Activated CD4-positive, CD25-positive, alpha-beta regulatory T cell treated with anti-CD3 and anti-CD28 coated beads, Interleukin-2, amount 50 U/mL, for 72 hours (primary cell): ENCODE measurements around the gene KRT78.

Source experiments
- DNase-seq: peaks from one replicate; pipeline ENCODE4 v3.0.0; 2021

KRT78 gene

GRCh38 chr12:52822771-52823510 lies 25.9 kb downstream of the KRT78 start:
- DNase-seq: no peak

- DNase-seq: no peak
These were observed 26.8 kb downstream of the KRT78 start for GRCh38 chr12:52821826-52822660.

- no peak for DNase-seq
These were observed 27.6 kb downstream of the KRT78 start for GRCh38 chr12:52821071-52821730.

- no peak for DNase-seq
These were observed 28.3 kb downstream of the KRT78 start for GRCh38 chr12:52820521-52820920.

DNA sequence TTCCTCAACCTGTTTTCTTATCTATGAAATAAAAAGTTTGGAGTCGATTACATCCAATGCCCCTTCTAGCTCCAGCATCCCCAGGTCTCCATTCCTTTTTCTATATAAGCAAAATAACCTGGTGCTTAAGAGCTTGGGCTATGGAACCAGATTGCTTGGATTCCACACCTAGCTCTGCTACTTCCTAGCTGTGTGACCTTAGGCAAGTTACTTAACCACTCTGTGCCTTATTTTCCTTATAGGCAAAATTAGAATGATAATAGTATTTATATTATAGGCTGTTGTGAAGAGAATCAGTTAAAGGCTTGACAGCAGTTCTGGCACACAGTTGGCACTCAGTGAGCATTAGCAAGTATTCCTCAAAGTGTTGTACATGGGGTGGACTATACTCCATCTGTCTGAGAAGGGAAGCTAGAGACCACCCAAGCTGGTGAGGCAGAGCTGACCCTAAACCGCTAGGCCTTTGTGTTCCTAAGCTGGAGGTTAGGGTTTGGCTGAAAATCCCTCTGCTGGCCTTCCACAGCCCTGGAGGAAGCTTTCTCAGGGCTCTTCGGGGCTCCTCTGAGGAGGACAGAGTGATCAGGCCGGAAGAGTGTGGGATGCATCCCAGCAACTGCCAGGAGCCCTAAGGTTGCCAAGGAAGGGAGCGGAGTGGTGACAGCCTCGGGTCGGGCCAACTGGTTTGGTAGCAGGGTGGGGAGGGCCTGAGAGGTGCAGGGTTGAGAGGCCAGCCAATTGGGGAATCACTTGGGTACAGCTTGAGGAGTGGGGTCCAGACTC lies 28.9 kb downstream of the KRT78 start:
- DNase-seq: no peak

DNA sequence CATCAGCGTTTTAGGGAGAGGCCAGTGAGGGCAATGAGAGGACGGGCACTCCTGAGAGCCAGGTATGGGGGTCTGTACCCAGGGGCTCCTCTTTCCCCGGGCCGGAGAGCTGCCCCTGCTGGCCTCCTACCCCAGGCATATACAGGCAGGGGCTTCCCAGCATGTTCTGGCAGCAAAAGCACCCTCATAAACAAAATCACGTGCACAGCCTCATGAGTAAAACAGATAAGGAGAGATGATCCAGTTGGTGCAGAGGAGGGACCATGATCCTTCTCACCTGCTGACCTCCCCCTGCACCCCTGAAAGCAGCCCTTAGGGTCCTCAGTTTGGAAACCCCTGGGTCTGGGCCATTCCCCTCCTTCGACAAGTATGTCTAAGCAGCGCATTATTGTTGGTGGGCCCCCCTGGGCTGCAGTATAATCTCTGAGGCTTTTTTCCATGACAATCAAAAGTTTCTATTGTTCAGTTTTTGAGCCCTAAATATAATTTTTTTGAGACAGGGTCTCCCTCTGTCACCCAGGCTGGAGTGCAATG lies 29.8 kb downstream of the KRT78 start:
- DNase-seq: no peak

DNA sequence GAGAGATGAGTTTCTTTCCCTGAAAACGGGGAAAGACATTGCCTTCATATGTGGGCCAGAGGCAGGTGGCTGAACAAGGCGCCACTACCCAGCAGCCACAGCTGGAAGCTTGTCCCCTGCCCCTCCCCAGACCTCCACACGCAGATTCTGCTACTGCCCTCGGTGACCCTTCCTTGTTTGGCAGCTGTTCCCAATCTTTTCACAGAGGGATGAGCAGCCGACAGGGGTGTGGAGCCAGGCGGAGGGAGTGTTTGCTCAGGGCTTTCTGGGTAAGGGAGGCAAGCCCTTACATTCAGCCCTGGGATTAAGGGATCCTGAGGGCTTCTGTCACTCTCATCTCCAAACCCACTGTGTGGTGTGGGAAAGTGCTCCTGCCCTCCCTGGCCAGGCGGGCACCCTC lies 30.4 kb downstream of the KRT78 start:
- DNase-seq: no peak

- DNase-seq: no peak
These were observed 31.0 kb downstream of the KRT78 start for GRCh38 chr12:52817699-52818238.

- no peak for DNase-seq
These were observed 31.6 kb downstream of the KRT78 start for GRCh38 chr12:52817003-52817698.

DNA sequence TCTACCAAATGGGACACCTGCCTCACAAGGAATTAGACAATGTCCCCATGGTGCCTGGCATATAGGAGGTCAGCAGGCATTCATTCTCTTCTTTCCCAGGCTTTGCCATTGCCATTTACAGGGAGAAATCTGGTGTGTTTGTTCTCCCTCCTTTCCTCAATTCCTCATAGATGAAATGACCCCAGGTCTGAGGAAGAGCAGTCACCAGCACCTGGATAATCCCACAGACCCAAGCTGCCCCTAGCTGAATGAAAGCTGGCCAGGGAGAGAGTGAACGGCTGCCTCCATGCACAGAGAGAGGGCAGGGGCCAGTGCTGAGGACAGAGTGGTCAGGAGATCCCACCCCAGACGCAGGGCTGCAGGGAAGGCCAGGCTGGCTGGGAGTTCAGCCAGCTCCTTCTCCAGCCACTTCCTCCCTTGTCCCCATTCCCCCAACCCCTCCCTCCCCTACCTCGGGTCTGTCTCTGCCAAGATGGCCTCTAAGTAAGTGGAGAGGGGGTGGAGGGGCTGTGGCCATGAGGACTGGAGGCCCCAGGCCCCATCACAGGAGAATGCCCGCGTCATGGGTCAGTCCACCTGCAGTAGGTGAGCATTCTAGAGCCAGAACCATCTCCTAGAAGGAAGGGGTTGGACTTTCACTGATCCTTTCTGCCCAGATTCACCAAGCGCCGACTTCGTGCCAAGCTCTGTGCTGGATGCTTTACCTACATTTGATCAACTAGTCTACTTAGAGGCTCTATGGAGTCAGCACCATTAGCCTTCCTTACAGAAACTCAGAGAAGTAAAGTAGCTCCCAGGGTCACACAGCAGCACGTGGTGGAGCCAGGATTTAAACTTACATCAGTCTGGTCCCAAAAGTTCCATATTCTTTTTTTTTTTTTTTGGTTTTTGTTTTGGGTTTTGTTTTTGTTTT lies 32.9 kb downstream of the KRT78 start:
- no peak for DNase-seq

- DNase-seq: no peak
These were observed 33.6 kb downstream of the KRT78 start for GRCh38 chr12:52815161-52815560.

- no peak for DNase-seq
These were observed 34.1 kb downstream of the KRT78 start for GRCh38 chr12:52814710-52815155.

- DNase-seq: no peak
These were observed 34.7 kb downstream of the KRT78 start, which contains the start of gene KRT4 for GRCh38 chr12:52813885-52814709. TSS of gene KRT4 (minus strand) at chr12:52814116. CDS start at chr12:52814058, 58 bp downstream.

DNA sequence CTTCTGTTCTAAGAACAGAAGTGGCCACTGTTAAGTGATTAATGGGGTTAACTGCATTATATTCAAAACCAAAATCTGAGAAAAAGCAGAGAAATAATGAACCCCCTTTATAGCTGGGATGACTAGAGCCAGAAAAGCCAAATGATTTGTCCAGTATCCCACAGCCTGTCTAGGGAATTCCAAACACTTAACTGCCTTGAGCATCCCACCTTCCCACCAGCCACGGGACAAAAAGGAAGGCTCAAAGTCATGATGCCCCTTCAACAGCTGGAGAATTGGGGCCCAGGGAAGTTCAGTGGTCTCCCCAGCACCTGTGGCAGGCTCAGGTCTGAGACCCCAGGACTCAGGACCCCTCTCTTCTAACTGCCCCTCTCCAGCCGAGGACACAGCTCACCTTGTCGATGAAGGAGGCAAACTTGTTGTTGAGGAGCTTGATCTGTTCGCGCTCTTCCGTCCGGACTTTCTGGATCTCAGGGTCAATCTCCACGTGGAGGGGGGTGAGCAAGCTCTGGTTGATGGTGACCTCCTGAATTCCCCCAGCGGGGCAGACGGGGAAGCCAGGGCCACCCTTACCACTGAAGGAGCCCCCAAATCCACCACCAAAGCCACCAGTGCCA lies 35.5 kb downstream of the KRT78 start:
- no peak for DNase-seq

- DNase-seq: no peak
These were observed 36.0 kb downstream of the KRT78 start for GRCh38 chr12:52812749-52813148.

- DNase-seq: no peak
These were observed 36.8 kb downstream of the KRT78 start for GRCh38 chr12:52812073-52812400.

GRCh38 chr12:52811191-52812072 lies 37.4 kb downstream of the KRT78 start:
- DNase-seq: no peak

DNA sequence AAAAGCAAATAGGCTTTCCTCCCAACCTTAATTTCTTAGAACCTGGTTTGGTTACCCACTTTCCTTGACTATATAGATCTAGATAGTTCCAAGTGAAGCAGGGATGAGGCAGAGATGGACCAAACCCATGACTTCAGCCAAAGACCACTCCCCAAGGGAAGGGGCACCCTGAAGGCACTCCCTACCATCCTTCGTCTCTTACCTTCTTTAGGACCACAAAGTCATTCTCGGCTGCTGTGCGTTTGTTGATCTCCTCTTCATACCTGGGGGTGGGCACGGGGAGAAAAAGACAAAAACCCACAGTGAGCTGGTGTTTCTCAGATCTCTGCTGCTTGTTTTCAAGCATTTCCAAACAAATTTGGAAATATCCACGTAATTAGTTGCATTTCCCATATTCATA lies 38.2 kb downstream of the KRT78 start:
- DNase-seq: no peak
